OCI-LY3 (cell line): ENCODE data around the gene CYP27B1.

ENCODE experiments used
- CTCF ChIP-seq: fragments of 200-600, 300-600 bp; sonication (generic); IDR thresholded peaks from 2 replicates; pipeline ENCODE4 v1.5.1; 2014; ENCODE audit warnings: antibody characterized with exemption, low read length, low read depth
- EZH2phosphoT487 ChIP-seq: fragments of 200-600 bp; shearing (Covaris generic); IDR thresholded peaks from 2 replicates; pipeline ENCODE4 v1.6.1; 2018; ENCODE audit warnings: antibody characterized with exemption, mixed run types, low read depth

DNA sequence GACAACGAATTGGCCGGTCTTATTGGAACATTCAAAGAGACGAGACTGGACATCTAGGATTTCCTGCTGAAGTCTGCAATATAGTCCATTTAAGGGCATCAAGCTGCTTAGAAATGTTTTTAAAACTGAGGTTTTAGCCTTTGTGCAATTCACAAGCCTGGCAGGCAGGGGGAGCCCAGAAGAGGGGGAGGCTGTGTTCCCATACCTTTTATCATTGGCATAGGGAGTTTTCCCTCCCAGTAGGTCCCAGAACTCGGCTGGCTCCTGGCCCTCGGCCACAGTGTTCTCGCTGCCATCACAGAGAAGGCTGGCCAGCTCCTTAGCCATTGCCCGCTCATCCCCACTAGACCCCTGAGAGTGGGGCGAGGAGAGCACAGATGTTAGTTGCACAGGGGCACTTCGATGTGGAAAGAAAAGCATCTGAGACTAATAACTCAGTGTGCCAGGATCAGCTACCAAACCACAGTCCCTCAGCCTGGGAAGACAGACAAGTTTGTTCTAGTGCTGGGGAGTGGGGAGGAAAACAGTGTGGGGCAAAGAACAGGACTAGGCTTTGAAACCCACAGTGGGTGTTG is 36.5 kb upstream of the CYP27B1 start:
- TF ChIP-seq CTCF (peak; percentile 77), EZH2phosphoT487 (no peak)
